Hepatocyte (in vitro differentiated cells): ENCODE measurements around the gene FAM111A.
A peak's percentile ranks its signal among the peaks of the same experiment; 100 is the strongest.

ENCODE experiments used
- CTCF ChIP-seq: fragments of 200-600 bp; sonication (generic); IDR thresholded peaks from 2 replicates; pipeline ENCODE4 v1.5.1; 2016; ENCODE audit warnings: antibody characterized with exemption, mild to moderate bottlenecking; ENCODE audit not compliant: poor library complexity
- EZH2 ChIP-seq: fragments of 200-600 bp; sonication (generic); IDR thresholded peaks from 2 replicates; pipeline ENCODE4 v1.6.1; 2016; ENCODE audit warnings: antibody characterized with exemption, mild to moderate bottlenecking, borderline replicate concordance

- TF ChIP-seq CTCF (peak; percentile 31), EZH2 (no peak)
These were observed 39.9 kb downstream of the FAM111A start for GRCh38 chr11:59182457-59183151.
